ENCODE measurements around the gene TCIRG1. TPM values are rescaled to one million over a fixed set of nuclear protein-coding genes. Genes with fewer than 3 reads are reported as not detected.
A peak's percentile ranks its signal among the peaks of the same experiment; 100 is the strongest.

Gene TCIRG1
- total and polyA plus RNA-seq, 2 experiments from 2014 or later = 19.4 to 55.8 TPM

DNA sequence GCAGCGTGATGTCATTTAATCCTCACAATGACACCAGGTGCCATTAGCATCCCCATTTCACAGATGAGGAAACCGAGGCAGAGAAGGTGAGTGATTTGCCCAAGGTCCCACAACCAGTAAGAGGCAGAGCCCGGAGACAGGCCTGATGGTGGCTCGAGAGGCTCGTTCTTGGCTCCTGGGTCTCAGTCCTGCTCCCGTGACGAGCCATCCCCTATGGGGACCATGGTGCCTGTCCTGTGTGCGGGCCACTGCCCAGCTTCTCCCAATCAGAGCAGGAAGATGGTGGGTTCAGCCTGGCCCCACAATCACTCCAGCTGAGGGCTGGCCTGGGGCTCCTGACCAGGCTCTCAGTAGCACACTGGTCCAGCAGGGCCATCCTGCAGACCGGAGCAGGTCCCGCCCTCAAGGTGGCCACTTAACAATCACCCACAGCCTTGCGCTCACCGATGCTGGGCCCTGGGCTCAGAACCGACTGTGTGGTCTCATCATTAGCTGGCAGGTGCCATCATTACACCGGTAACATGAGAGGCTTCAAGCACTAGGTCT, 25.1 kb upstream of the TCIRG1 start:
- no peak overlapping the region for H3K4me3 ChIP-seq
- no peak overlapping the region for H3K27ac ChIP-seq
- TF ChIP-seq CTCF (IDR thresholded peaks at IDR 0.05; ENCODE audit: low read depth, low read length) = no peak
- H3K36me3 ChIP-seq = no peaks in the 10 kb centered on the region
- H3K27me3 ChIP-seq = no peaks in the 10 kb centered on the region
- peaks cover 7% of the 10 kb centered on the region for H3K4me1 ChIP-seq (ENCODE audit: low read depth)
- no peak for DNase-seq (ENCODE audit: low read depth in 1 of 2, low spot score in 1 of 2)
- H3K9me3 ChIP-seq (ENCODE audit: low read depth) = no peaks in the 10 kb centered on the region

DNA sequence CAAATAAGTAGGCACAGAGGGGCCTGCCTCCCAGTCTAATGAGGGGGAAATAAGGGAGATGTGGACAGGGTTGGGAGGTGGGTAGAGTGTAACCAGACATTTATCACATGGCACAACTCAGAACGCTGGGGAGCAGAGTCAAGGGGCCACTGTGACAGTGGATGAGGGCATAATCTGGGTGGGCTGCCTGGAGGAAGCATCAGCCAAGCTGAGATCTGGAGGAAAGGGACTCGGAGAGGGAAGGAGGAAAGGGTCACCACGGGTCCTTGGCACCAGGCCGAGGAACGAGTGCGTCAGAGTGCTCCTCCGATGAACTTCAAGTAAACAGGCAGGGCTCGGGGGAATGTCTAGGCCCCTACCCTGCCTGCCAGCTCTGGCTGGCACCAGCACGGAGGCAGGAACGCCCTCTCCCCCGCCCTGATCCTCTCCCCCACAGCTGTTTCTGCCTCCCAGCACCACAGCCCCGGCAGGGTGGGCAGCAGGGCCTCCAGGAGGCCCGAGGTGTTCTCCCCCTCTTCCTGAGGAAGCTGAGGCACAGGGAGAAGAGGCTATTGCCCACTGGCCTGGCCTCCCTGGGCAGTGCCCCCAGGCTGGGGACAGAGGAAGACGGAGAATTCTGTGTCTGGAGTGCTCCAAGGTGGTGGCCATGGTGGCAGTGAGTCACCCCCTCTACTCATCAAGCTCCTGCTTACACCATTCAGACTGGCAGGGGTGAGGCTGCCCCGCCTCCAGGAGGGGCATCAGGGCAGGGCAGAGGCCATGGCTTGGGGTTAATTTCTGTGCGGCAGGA, 24.5 kb upstream of the TCIRG1 start:
- Histone ChIP-seq H3K36me3 (no peaks in the 10 kb centered on the region), H3K27me3 (no peaks in the 10 kb centered on the region), H3K27ac (no peak overlapping the region), H3K9me3 (ENCODE audit: low read depth) (no peaks in the 10 kb centered on the region), H3K4me1 (ENCODE audit: low read depth) (peaks cover 7% of the 10 kb centered on the region), H3K4me3 (no peak overlapping the region)
- peak in 1 of 2 donors; percentile 87 for DNase-seq (ENCODE audit: low read depth in 1 of 2, low spot score in 1 of 2)
- no peak for TF ChIP-seq CTCF (IDR thresholded peaks at IDR 0.05; ENCODE audit: low read depth, low read length)

DNA sequence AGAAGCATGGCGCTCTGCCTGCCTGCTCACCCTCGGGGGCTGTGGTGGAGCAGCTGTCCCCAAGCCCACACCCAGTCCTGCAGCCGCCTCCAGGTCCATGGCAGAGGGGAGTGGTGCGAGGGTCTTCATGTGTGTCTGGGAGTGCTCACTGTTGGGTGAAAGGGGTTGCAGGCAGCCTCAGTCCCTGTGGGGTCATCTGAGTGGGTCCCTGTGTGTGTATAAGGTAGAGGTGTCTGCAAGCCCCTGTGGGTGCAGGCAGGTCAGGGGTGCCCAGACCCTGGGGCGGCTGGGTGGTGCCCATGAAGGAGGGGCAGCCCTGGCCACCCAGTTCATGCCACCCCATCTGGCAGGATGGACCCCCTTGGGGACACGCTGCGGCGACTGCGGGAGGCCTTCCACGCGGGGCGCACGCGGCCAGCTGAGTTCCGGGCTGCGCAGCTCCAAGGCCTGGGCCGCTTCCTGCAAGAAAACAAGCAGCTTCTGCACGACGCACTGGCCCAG, 23.8 kb upstream of the TCIRG1 start:
- Histone ChIP-seq H3K27ac (no peak overlapping the region), H3K27me3 (no peaks in the 10 kb centered on the region), H3K9me3 (ENCODE audit: low read depth) (no peaks in the 10 kb centered on the region), H3K36me3 (no peaks in the 10 kb centered on the region), H3K4me1 (ENCODE audit: low read depth) (peaks cover 3% of the 10 kb centered on the region), H3K4me3 (no peak overlapping the region)
- no peak for DNase-seq (ENCODE audit: low read depth in 1 of 2, low spot score in 1 of 2)
- TF ChIP-seq CTCF (IDR thresholded peaks at IDR 0.05; ENCODE audit: low read depth, low read length) = no peak

DNA sequence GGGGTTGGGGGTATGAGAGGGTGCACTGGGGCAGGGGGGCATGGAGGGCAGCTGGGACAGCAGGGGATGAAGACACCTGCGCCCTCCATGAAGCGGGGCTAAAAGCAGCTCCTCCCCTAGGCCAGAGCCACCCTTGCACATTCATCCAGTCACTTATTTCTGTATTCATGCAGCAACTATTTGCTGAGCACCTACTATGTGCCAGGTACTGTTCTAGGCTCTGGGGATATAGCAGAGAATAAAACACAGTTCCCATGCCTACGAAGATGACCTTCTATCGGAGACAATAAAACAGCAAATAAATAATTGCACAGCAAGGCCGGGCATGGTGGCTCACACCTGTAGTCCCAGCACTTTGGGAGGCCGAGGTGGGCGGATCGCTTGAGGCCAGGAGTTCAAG, 23.4 kb upstream of the TCIRG1 start:
- no peak overlapping the region for H3K4me3 ChIP-seq
- H3K9me3 ChIP-seq (ENCODE audit: low read depth) = no peaks in the 10 kb centered on the region
- no peaks in the 10 kb centered on the region for H3K4me1 ChIP-seq (ENCODE audit: low read depth)
- H3K36me3 ChIP-seq = no peaks in the 10 kb centered on the region
- no peaks in the 10 kb centered on the region for H3K27me3 ChIP-seq
- DNase-seq (ENCODE audit: low read depth in 1 of 2, low spot score in 1 of 2) = no peak
- no peak overlapping the region for H3K27ac ChIP-seq
- no peak for TF ChIP-seq CTCF (IDR thresholded peaks at IDR 0.05; ENCODE audit: low read depth, low read length)

DNA sequence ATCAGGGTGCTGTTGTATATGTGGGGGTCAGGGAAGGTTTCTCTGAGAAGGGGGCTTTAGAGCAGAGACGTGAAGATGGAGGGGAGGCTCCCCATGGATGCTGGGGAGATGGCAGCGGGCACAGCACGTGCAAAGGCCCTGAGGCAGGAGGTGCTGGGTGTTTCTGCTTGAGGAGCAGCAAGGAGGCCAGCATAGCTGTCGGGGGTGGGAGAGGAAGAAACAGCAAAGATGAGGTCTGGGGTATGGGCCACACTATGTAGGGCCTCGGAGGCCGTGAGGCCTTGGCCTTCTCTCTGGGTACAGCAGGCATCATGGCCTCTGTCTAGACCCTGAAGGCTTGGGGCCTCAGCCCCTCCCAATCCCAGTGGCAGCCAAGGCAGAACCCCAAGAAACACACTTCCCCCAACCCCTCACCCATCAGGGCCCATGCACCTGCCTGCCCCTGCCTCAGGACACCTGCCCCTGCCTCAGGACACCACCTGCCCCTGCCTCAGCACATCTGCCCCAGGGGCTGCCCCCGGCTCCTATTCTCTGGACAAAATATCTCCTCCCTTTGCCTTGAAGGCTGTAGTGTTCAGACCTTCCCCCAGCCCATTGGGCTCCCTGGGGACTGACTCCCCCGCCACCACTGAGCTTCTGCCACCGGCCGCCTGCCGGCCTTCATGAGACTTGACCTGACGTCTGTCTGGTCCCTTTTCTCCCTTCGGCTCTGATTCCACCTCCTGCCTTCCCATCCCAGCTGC, 22.5 kb upstream of the TCIRG1 start:
- no peaks in the 10 kb centered on the region for H3K27me3 ChIP-seq
- no peak for DNase-seq (ENCODE audit: low read depth in 1 of 2, low spot score in 1 of 2)
- TF ChIP-seq CTCF (IDR thresholded peaks at IDR 0.05; ENCODE audit: low read depth, low read length) = no peak

More for the DNA sequence above, 22.5 kb upstream of the TCIRG1 start:
- Histone ChIP-seq H3K36me3 (no peaks in the 10 kb centered on the region), H3K9me3 (ENCODE audit: low read depth) (no peaks in the 10 kb centered on the region), H3K4me1 (ENCODE audit: low read depth) (no peaks in the 10 kb centered on the region), H3K4me3 (no peak overlapping the region), H3K27ac (no peak overlapping the region)
